Ureter (tissue), 1 donor: ENCODE data around the gene EEF1G. TPM values are rescaled to one million over a fixed set of nuclear protein-coding genes. Genes with fewer than 3 reads are reported as not detected.
"Not testable (repeated sequence)": the region's sequence is repeated elsewhere in the genome, so short reads cannot be mapped to it uniquely, and the experiment has no call there.

Experiments
- DNase-seq: peaks from one replicate; pipeline ENCODE4 v3.0.0-alpha.2; 2020; ENCODE audit warnings: low spot score
- total RNA-seq: library from RNA; stranded (reverse); gene quantifications from one replicate; pipeline ENCODE4 v1.2.4, GENCODE V29; 2023
- donor health status: DM: yes; HTN: yes; CAD: no.

The EEF1G gene
- total RNA-seq, 1 donor from 2014 or later: 1,627 TPM

DNA sequence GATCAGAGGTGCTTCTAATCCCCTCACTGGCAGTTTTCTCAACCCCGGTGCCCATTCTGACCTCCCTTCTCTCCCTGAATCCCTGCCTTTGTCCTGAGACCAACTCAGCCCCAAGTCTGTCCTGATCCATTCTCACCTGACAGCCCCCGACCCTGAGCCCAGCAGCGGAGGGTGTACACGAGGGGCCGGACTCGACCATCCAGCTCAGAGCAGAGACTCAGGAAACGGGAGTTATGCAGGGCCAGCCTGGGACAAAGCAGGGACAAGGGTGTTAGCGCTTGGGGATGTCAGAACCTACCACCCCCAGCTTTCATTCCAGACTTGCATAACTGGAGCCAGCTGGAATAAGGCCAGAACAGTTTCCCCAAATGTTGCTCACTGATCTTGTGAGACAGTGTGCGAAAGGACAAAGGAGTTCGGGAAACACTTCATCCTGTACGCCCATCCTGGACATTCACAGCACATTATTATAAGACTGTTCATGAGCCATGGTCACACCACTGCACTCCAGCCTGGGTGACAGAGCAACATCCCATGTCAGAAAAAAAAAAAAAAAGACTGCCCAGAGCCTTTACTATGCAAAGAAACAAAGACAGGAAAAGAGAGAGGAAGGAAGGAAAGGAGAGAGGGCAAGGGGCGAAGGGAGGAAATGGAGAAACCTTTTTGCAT, 3.5 kb upstream of the EEF1G start:
- DNase-seq: no peak

DNA sequence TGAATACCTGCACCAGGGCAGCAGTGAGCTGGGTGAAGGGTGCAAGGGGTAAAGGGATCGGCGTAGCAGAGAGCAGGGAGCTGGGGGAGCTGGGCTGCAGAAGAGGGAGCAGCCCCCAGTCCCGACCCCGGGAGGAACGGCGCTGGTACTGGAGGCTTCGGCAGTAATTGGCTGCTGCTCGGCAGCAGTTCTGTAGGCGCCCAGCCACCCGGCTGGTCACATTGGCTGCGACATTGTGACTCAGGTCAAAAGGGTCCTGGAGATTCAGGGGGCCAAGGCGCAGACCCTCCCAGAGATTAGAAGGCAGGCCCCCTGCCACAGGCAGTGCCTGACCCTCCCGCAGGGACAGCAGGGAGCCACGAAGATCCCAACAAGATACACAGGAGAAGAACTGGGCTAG, 2.1 kb upstream of the EEF1G start:
- DNase-seq: no peak

DNA sequence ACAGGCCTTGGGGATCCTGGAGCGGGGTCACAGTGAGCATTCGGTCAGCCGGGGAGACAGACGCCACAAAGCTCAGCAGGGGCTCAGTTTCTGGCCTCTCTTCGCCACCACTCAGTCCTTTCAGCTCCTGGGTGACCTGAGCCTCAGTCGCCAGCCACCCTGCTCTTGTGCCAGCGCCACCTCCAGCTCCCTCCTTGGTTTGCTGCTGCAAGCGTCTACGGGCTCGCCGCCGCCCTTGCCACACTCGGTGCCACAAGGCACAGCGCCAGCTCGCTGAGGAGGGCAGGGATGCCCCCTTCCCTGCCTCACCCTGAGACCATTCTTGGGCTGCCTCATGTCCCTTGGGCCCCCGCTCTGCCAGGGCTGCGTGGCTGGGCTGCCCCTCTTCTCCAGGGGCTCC, 1.5 kb upstream of the EEF1G start:
- DNase-seq: no peak

DNA sequence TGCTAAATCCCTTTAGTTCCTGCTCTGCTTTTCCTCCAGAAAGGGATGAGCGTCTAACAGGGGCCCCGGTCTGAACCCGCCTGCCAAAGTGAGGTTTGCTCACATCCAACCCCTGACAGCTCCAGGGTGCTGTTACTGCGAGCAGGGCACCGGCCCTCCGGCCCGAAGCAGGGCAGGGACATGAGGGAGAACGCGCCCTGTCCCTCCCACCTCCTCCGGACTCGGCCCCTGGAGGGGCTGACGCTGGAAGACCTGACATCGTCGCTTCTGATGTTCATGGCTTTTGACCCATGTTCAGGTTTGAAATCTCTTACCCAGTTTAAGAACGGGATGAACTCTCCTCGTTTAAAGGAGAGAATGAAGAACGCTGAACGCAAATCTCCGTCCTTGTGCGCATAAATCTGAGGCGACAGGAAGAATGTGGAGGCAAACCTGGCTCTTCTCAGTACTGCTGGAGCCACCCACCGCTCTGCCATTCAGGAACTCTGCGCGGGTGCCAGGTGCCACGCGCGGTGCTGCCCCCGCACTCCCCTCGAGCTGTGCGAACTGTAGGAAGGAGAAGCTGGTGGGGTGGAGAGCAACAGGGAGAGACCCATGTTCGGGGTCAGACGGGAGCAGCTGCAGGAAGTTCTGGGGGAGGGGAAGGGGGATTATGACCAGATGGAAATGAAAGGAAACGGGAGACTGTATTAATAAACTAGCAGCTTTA, 826 bp upstream of the EEF1G start:
- DNase-seq: no peak

DNA sequence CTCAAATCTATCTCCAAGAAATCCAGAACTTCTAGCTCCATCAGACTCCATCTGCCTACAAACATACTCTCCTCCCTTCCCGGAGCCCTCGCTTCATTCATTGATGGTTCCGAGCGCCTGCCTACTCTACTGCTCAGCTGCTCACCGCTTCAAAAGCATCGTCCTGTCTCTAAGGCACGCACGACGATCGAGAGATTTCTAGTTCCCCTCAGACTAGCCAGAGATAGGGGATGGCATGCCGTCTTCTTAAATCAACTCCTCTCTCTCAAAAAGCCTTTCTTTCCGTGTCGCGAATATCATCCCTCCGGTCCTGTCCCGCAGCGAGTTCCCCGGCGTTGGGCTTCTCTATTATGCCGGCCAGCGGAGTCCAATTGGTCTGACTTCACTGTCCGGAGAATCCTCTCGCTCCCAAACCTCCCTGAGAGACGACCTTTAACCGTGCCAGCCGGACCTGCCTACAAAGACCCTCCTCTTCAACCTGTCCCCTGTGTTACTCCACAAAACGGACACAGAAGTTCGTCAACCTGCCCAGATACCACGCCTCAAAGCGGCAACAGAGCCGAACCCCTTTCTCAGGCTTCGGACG, 592 bp downstream of the EEF1G start:
- no peak for DNase-seq

- DNase-seq: no peak
These were observed 1.3 kb downstream of the EEF1G start for GRCh38 chr11:62572431-62572830.

DNA sequence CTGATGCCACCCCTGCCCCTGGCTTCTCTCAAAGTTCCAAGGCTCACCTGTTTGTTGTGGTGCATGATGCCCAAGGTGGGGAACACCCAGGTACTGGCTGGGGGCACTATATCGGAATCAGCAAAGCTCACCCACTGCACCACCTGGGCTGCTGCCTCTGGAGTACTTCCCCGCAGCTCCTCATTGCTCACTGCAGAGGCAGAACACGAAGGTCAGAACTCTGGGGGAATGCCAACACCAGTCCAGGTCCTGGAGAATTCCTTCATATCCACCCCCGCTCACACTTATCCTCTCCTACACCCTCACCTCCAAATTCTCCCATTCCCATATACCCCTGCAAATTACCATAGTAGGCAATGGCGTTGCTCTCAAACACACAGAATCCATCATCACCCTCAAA, 2.2 kb downstream of the EEF1G start:
- not testable (repeated sequence) for DNase-seq

DNA sequence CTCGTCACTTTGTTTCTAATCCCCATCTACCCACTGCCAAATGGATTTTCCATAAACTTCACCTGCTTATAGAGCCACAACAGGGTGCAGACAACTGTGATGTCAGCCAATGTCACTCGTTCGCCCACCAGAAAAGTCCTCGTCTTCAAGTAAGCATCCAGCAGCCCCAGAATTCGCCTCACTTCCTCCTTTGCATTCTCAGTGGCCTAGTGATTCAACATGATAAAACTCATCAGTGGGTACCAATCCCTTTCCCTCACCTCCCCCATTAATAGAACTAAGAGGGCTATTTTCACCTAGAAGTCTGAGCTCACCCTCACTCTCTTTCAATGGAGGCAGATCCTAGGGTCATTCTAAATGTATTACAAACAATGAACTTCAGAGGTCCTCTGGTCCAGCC, 2.8 kb downstream of the EEF1G start:
- DNase-seq: not testable (repeated sequence)

GRCh38 chr11:62569611-62570010, 4.1 kb downstream of the EEF1G start:
- no peak for DNase-seq

GRCh38 chr11:62567018-62567633, 6.6 kb downstream of the EEF1G start:
- no peak for DNase-seq

- no peak for DNase-seq
These were observed 7.4 kb downstream of the EEF1G start for GRCh38 chr11:62566247-62566646.

DNA sequence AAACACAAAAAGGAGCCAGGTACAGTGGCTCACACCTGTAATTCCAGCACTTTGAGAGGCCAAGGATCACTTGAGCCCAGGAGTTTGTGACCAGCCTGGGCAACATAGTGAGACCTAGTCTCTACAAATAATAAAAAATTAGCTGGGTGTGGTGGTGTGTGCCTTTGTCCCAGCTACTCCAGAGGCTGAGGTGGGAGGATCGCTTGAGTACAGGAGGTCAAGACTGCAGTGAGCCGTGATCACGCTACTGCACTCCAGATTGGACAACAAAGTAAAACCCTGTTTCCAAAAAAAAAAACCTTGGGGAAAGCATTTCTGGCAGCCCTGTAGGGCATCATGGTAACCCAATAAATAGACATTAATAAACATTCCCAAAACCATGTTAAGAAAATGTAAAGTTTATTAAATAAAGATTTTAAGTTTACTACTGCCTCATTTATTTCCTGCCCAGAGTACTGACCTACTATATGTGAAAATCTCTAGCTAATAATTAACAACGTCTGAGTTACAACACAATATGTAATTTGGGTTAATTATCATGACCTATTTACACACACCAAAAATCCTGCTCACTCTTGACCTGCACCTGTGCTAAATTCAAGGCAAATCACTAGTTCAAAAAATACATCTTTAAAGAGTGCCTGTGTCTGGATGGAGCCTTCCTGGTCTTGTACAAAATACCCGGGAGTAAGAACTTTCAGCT, 8.4 kb downstream of the EEF1G start:
- DNase-seq: no peak

DNA sequence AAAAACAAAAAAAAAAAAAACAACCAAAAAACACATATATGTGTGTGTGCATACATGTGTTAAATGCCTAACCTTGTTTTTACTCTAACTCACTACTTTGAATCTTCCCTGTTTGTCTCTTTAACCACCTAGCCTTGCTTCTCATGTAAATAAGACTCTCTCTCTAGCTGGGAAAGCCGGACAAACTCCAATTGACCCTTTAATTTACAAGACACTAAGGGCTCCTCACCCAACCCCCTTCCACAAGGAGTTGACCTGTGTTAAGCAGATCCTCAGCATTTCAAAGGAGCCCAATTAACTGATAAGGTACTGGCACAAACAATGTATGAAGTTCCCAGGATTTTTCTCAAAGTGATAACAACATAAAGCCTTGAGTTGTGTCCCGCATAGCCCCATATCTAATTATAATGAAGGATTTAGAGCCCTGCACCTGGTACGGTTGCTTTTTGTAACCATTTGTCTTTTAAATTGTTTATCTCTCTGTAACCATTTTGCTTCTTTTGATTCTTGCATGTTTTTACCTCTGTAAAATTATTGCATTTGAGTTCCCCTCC, 11.9 kb downstream of the EEF1G start:
- DNase-seq: not testable (repeated sequence)

- DNase-seq: peak; percentile 92
These were observed 13.1 kb downstream of the EEF1G start for GRCh38 chr11:62560566-62561103.

DNA sequence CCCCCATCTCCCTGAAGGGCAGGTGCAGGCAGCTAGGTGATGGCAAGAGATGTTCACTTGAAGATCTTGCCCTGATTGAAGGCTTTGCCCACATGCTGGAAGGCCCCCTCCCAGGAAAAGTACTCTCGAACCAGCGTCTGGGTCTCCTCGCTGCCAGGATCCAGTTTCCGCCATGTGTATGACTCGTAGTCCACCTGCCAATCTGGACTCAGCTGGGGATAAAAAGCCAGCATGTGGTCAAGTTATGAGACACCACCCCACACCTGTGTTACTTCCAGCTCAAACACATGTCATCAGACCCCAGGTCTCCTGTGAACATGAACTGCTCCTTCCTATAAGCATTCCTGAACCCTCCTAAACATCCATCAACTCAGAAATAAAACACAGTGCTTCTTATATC, 14.1 kb downstream of the EEF1G start:
- DNase-seq: not testable (repeated sequence)

- no peak for DNase-seq
These were observed 14.5 kb downstream of the EEF1G start for GRCh38 chr11:62559204-62559603.

- DNase-seq: no peak
These were observed 15.0 kb downstream of the EEF1G start for GRCh38 chr11:62558669-62559068.

DNA sequence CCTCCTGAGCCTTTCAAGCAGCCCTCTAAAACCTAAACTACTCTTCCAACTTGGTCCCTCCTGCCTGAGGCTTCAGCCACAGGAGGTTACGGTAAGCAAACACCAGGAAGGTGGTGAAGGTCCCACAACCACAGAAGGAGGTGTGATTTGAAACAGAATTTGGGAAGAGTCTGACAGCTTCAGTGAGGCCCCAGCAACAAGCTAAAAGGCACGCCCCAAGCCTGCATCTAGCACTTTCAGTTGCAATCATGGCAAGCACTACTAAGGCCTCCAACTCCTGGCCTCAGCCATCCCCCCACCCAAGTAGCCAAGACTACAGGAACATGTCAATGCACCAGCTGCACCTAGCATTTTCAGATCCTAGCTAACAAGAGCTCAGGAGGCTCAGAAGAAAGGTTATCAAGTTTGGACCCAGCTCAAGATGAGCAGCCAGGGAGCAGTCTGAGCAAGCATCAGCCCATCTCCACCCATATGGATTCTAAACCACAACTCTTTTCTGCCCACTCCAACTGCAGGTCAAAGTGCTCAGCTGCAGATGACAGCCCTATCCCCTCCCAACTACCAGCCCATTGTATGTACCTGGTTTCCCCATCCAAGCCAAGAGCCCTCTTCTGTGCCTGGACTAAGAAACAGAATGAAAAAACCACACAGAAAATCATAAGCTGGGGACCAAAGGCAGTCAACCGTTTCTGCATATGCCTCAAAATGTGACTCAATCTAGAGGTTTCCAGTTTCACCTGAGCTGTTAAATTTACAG, 16.6 kb downstream of the EEF1G start:
- peak; percentile 43 for DNase-seq

DNA sequence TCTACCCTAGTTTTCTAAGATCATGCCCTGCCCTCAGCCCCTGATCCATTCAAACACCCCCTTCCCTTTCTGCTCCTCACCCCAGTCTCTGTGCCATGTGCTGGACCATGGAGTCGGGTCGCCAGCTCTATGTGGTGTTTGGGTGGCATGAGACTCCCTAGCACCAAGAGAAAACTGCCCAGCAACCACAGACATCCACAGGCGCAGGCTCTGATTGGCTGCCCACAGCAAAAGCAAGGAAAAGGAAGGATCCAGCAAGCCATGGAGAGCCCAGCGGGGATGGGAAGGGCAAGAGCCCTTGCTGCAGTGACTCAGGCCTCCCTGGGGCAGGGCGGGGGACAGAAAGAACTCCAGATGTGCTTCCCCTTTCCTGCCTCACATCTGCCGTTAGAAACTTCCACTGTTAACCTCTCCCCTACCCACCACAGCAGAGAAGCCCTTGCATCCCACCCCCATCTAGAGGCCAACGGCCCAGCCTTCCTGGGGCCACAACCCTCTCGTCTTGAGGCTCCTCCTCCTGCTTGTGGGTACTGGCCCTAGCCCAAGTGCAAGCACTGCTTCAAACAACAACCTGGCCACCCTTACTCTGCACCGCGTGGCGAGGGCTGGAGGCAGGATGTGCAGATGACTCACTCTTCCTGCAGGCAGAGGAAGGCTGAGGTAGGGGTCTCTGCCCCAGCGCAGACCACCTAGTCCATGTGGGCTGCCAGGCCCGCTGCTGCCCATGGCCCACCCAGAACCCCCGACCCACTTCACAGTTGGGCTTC, 17.4 kb downstream of the EEF1G start:
- peak; percentile 90 for DNase-seq
